IMR-90 (cell line): Measurements from ENCODE around the gene FTCDNL1. TPM values are rescaled to one million over a fixed set of nuclear protein-coding genes. Genes with fewer than 3 reads are reported as not detected.

ENCODE experiments used
- ATAC-seq: fragments of 200-7000 bp; cut with Tn5 transposase; 2 replicates; pipeline ENCODE4 v1.9.1; 2020; ENCODE audit warnings: low read depth, mild to moderate bottlenecking, moderate library complexity
- BruUV-seq: library from RNA; stranded (reverse); fragments of 400-500 nt; replicated peaks from 2 replicates; lab custom pipeline; 2021; lab: Mats Ljungman, UMichigan
- CTCF ChIA-PET: fragments of 300-600 bp; formaldehyde crosslinking; extraction: SDS; loops from one replicate; lab custom pipeline; 2021; ENCODE audit warnings: antibody characterized with exemption; lab: Yijun Ruan, JAX
- POLR2A ChIA-PET: fragments of 300-600 bp; sonication (Branson Sonifier 250); formaldehyde crosslinking; loops from one replicate; lab custom pipeline; 2022; ENCODE audit warnings: antibody characterized with exemption; ENCODE audit not compliant: unreplicated experiment; lab: Charles Lee
- DNase-seq: peaks from one replicate; pipeline ENCODE4 v3.0.0; 2013
- H2AFZ ChIP-seq: replicated peaks from 2 replicates; pipeline ENCODE3; 2013; ENCODE audit warnings: low read length, mild to moderate bottlenecking; ENCODE audit not compliant: poor library complexity
- H2AK5ac ChIP-seq: 2 replicates; pipeline ENCODE4 v1.6.1; 2013; ENCODE audit warnings: low read depth, low read length, inconsistent platforms
- H2AK9ac ChIP-seq: replicated peaks from 2 replicates; pipeline ENCODE3; 2013; ENCODE audit warnings: mild to moderate bottlenecking, low read depth, low read length, moderate library complexity; ENCODE audit not compliant: poor library complexity
- H2BK120ac ChIP-seq: 2 replicates; pipeline ENCODE4 v1.6.1; 2013; ENCODE audit warnings: low read depth, low read length, inconsistent platforms
- H2BK15ac ChIP-seq: 3 replicates; pipeline ENCODE4 v1.6.1; 2013; ENCODE audit warnings: low read depth, low read length, inconsistent platforms
- H2BK20ac ChIP-seq: 2 replicates; pipeline ENCODE4 v1.6.1; 2013; ENCODE audit warnings: low read depth, mild to moderate bottlenecking, inconsistent platforms, low read length, moderate library complexity
- H2BK5ac ChIP-seq: 2 replicates; pipeline ENCODE4 v1.6.1; 2013; ENCODE audit warnings: mild to moderate bottlenecking, low read depth, low read length, inconsistent platforms; ENCODE audit not compliant: poor library complexity, severe bottlenecking
- H3K14ac ChIP-seq: replicated peaks from 2 replicates; pipeline ENCODE4 v1.6.1; 2013; ENCODE audit warnings: low read depth, low read length, inconsistent platforms
- H3K18ac ChIP-seq: 2 replicates; pipeline ENCODE4 v1.6.1; 2013; ENCODE audit warnings: low read depth, low read length, control low read depth
- H3K23ac ChIP-seq: 2 replicates; pipeline ENCODE4 v1.6.1; 2013; ENCODE audit warnings: low read depth, low read length, inconsistent platforms
- H3K27ac ChIP-seq: 2 replicates; pipeline ENCODE4 v1.5.1; 2013; ENCODE audit warnings: mild to moderate bottlenecking, control low read depth, low read length; ENCODE audit not compliant: insufficient read depth
- H3K27me3 ChIP-seq: 2 replicates; pipeline ENCODE4 v1.6.1; 2013; ENCODE audit warnings: low read length; ENCODE audit not compliant: control insufficient read depth, insufficient read depth
- H3K36me3 ChIP-seq: 2 replicates; pipeline ENCODE4 v1.6.1; 2013; ENCODE audit warnings: low read length, mixed read lengths; ENCODE audit not compliant: control insufficient read depth, insufficient read depth
- H3K4ac ChIP-seq: 2 replicates; pipeline ENCODE4 v1.6.1; 2013; ENCODE audit warnings: low read depth, low read length, inconsistent platforms
- H3K4me1 ChIP-seq: 2 replicates; pipeline ENCODE4 v1.6.1; 2013; ENCODE audit warnings: low read length, mixed read lengths; ENCODE audit not compliant: control insufficient read depth, insufficient read depth
- H3K4me2 ChIP-seq: 2 replicates; pipeline ENCODE4 v1.6.1; 2013; ENCODE audit warnings: low read depth, mild to moderate bottlenecking, control low read depth, low read length, moderate library complexity
- H3K4me3 ChIP-seq: 2 replicates; pipeline ENCODE4 v1.5.1; 2013; ENCODE audit warnings: low read depth, mild to moderate bottlenecking, control low read depth, low read length, moderate library complexity; ENCODE audit not compliant: insufficient read depth
- H3K56ac ChIP-seq: 2 replicates; pipeline ENCODE4 v1.6.1; 2013; ENCODE audit warnings: low read length, inconsistent platforms; ENCODE audit not compliant: insufficient read depth; ENCODE audit errors: extremely low read depth
- H3K79me1 ChIP-seq, 2 experiments: 2 replicates each; pipeline ENCODE4 v1.6.1; 2013; ENCODE audit warnings: low read length in 2 of 2, inconsistent platforms in 1 of 2, low read depth in 1 of 2
- H3K9ac ChIP-seq: 2 replicates; pipeline ENCODE4 v1.6.1; 2013; ENCODE audit warnings: low read depth, low read length, control low read depth
- H3K9me1 ChIP-seq: 2 replicates; pipeline ENCODE4 v1.6.1; 2013; ENCODE audit warnings: low read length, inconsistent platforms; ENCODE audit not compliant: insufficient read depth
- H3K9me3 ChIP-seq: 2 replicates; pipeline ENCODE4 v1.6.1; 2013; ENCODE audit warnings: low read length; ENCODE audit not compliant: control insufficient read depth, insufficient read depth
- H4K20me1 ChIP-seq: 2 replicates; pipeline ENCODE4 v1.6.1; 2013; ENCODE audit warnings: low read length, inconsistent platforms; ENCODE audit not compliant: insufficient read depth
- H4K5ac ChIP-seq: 2 replicates; pipeline ENCODE4 v1.6.1; 2013; ENCODE audit warnings: mild to moderate bottlenecking, low read depth, low read length, control low read depth
- H4K8ac ChIP-seq, 2 experiments: 2 replicates each; pipeline ENCODE4 v1.6.1; 2013; ENCODE audit warnings: low read depth in 2 of 2, low read length in 2 of 2, control low read depth in 1 of 2, inconsistent platforms in 1 of 2
- H4K91ac ChIP-seq: 2 replicates; pipeline ENCODE4 v1.6.1; 2013; ENCODE audit warnings: low read depth, low read length, inconsistent platforms; ENCODE audit not compliant: insufficient read depth
- BHLHE40 ChIP-seq: fragments of 150-350 bp; IDR thresholded peaks from 2 replicates; pipeline ENCODE4 v1.6.1; 2016; ENCODE audit warnings: mild to moderate bottlenecking, low read depth, low read length
- CEBPB ChIP-seq: IDR thresholded peaks from 2 replicates; pipeline ENCODE4 v1.6.1; 2012; ENCODE audit warnings: low read depth, low read length, improper control_type of control experiment
- CHD1 ChIP-seq: IDR thresholded peaks from 2 replicates; pipeline ENCODE4 v1.6.1; 2012; ENCODE audit warnings: low read depth, low read length, improper control_type of control experiment
- CTCF ChIP-seq: conservative IDR thresholded peaks from 2 replicates; pipeline ENCODE4 v1.5.1; 2012; ENCODE audit warnings: mild to moderate bottlenecking, low read depth, low read length, improper control_type of control experiment
- ELK1 ChIP-seq: fragments of 150-350 bp; IDR thresholded peaks from 2 replicates; pipeline ENCODE4 v1.6.1; 2016; ENCODE audit warnings: low read depth, mild to moderate bottlenecking, low read length, moderate library complexity, borderline replicate concordance
- FOS ChIP-seq: fragments of 150-350 bp; IDR thresholded peaks from 2 replicates; pipeline ENCODE4 v1.6.1; 2016; ENCODE audit warnings: low read depth, low read length
- MAFK ChIP-seq: IDR thresholded peaks from 2 replicates; pipeline ENCODE4 v1.6.1; 2012; ENCODE audit warnings: low read depth, low read length, improper control_type of control experiment
- MAZ ChIP-seq: IDR thresholded peaks from 2 replicates; pipeline ENCODE4 v1.6.1; 2012; ENCODE audit warnings: low read depth, mild to moderate bottlenecking, low read length, improper control_type of control experiment, moderate library complexity, borderline replicate concordance
- MXI1 ChIP-seq: IDR thresholded peaks from 2 replicates; pipeline ENCODE4 v1.6.1; 2012; ENCODE audit warnings: low read depth, mild to moderate bottlenecking, low read length, moderate library complexity, borderline replicate concordance
- NFE2L2 ChIP-seq: fragments of 150-350 bp; IDR thresholded peaks from 2 replicates; pipeline ENCODE4 v1.6.1; 2016; ENCODE audit warnings: low read depth, mild to moderate bottlenecking, low read length
- POLR2A ChIP-seq: IDR thresholded peaks from 2 replicates; pipeline ENCODE4 v1.6.1; 2012; ENCODE audit warnings: mild to moderate bottlenecking, low read depth, low read length
- RAD21 ChIP-seq: IDR thresholded peaks from 2 replicates; pipeline ENCODE4 v1.6.1; 2012; ENCODE audit warnings: low read length, improper control_type of control experiment
- RCOR1 ChIP-seq: IDR thresholded peaks from 2 replicates; pipeline ENCODE4 v1.6.1; 2012; ENCODE audit warnings: mild to moderate bottlenecking, low read length, improper control_type of control experiment; ENCODE audit not compliant: insufficient replicate concordance
- RFX5 ChIP-seq: IDR thresholded peaks from 2 replicates; pipeline ENCODE4 v1.8.0; 2012; ENCODE audit warnings: low read depth, mild to moderate bottlenecking, low read length, moderate library complexity
- USF2 ChIP-seq: fragments of 150-350 bp; IDR thresholded peaks from 2 replicates; pipeline ENCODE4 v1.6.1; 2017; ENCODE audit warnings: mild to moderate bottlenecking, antibody characterized with exemption, low read length, low read depth
- WGBS, 2 experiments: methylation state at CpG; one replicate each; pipeline versions ENCODE4 v1.1.5 to v1.1.7; 2013; ENCODE audit warnings: missing lambda C conversion rate in 2 of 2; ENCODE audit not compliant: insufficient read length in 1 of 2; ENCODE audit errors: extremely low coverage in 2 of 2; 5-methylcytosine and 5-hydroxymethylcytosine counted together
- dilution Hi-C: fragments of 300-500 bp; cut with HindIII; formaldehyde crosslinking; loops from one replicate; pipeline ENCODE4 v1.14.3; 2018; ENCODE audit warnings: low sequenced_read_pairs; ENCODE audit not compliant: unreplicated experiment
- in situ Hi-C: fragments of 300-500 bp; cut with MboI; formaldehyde crosslinking; loops from 3 replicates; pipeline ENCODE4 v1.14.3; 2019; ENCODE audit warnings: low sequenced_read_pairs, inconsistent platforms, mixed read lengths
- intact Hi-C: fragments of 100-400 bp; cut with micrococcal nuclease; formaldehyde crosslinking; loops from 2 replicates; pipeline ENCODE4 v1.10.0; 2022
- polyA plus RNA-seq, 3 experiments: library from polyadenylated mRNA; depleted of rRNA; stranded (reverse); fragments of >200 nt; gene quantifications; 2 replicates each; pipeline ENCODE4 v1.2.3, GENCODE V29; 2012; ENCODE audit warnings: low replicate concordance in 1 of 3
- total RNA-seq: library from RNA; depleted of rRNA; stranded (reverse); fragments of >200 nt; gene quantifications from 2 replicates; pipeline ENCODE4 v1.2.3, GENCODE V29; 2012

The FTCDNL1 gene
- total and polyA plus RNA-seq, 2 of the 4 experiments (the other 2 are of a cell fraction): 0.18 to 0.21 TPM

GRCh38 chr2:199756743-199757142 is 94.2 kb downstream of the FTCDNL1 start:
- no peak overlapping the region for H2BK15ac ChIP-seq
- no peak overlapping the region for H2BK120ac ChIP-seq
- no peak overlapping the region for H2BK20ac ChIP-seq
- no peak overlapping the region for H3K56ac ChIP-seq
- ChIA-PET CTCF (interaction anchor here (2.2 kb wide), 1 partner anchor 17 kb away, joined by 8 read pairs; no protein-coding TSS in a partner anchor), POLR2A (no interaction called here)
- in situ Hi-C loops (no loop called here), dilution Hi-C loops (no loop called here), intact Hi-C loops (loop anchor here (1.0 kb wide), 1 partner anchor 50 kb away; no protein-coding TSS in a partner anchor)
- no peak overlapping the region for H3K27ac ChIP-seq
- no peak overlapping the region for H3K23ac ChIP-seq
- no peak overlapping the region for H3K4ac ChIP-seq
- H3K18ac ChIP-seq: no peak overlapping the region
- BruUV-seq: no TSS peak
- no peaks in the 10 kb centered on the region; the same call in 1 of the 2 replicates for H3K4me1 ChIP-seq
- no peak overlapping the region for H2BK5ac ChIP-seq
- no peak overlapping the region for H3K4me3 ChIP-seq
- no peak overlapping the region for H4K91ac ChIP-seq
- no peak overlapping the region; the same call in 1 of the 2 replicates for H3K4me2 ChIP-seq
- H3K79me1 ChIP-seq: no peaks in the 10 kb centered on the region
- DNase-seq (no peak), ATAC-seq (no peak)
- H3K9me1 ChIP-seq: 0 out of 2 replicates have a peak, but pooled peaks cover 5% of the 10 kb centered on the region
- no peak overlapping the region for H2AFZ ChIP-seq
- no peaks in the 10 kb centered on the region for H3K9me3 ChIP-seq
- TF ChIP-seq CHD1 (no peak), BHLHE40 (no peak), POLR2A (no peak), CEBPB (no peak), MXI1 (no peak), MAFK (no peak), CTCF (no peak), FOS (no peak), NFE2L2 (no peak), RFX5 (no peak), RAD21 (no peak), MAZ (no peak), USF2 (no peak), RCOR1 (no peak), ELK1 (no peak)
- H3K36me3 ChIP-seq: no peaks in the 10 kb centered on the region
- no peak overlapping the region for H4K5ac ChIP-seq
- no peaks in the 10 kb centered on the region for H4K20me1 ChIP-seq
- WGBS, 2 experiments: no CpG with 5 or more reads among the region's 1 CpG
- H3K27me3 ChIP-seq: peaks cover 6% of the 10 kb centered on the region; the same call in 1 of the 2 replicates
- H3K14ac ChIP-seq: no peak overlapping the region
- H2AK9ac ChIP-seq: no peak overlapping the region
- no peak overlapping the region for H3K9ac ChIP-seq
- no peak overlapping the region for H4K8ac ChIP-seq
- no peak overlapping the region for H2AK5ac ChIP-seq
